Suprapubic skin (tissue), 4 donors: ENCODE results near the gene HSD17B1. TPM values are rescaled to one million over a fixed set of nuclear protein-coding genes. Genes with fewer than 3 reads are reported as not detected.

Experiments used
- DNase-seq, 2 donors: peaks; one replicate each; pipeline ENCODE4 v3.0.0-alpha.2; 2019; ENCODE audit warnings: low spot score in 2 of 2
- H3K27ac ChIP-seq: fragments of 200-600 bp; sonication (generic); one replicate; pipeline ENCODE4 v1.5.1; 2019
- H3K27me3 ChIP-seq: fragments of 200-600 bp; sonication (generic); one replicate; pipeline ENCODE4 v1.5.1; 2019
- H3K36me3 ChIP-seq: fragments of 200-600 bp; sonication (generic); one replicate; pipeline ENCODE4 v1.5.1; 2019
- H3K4me1 ChIP-seq: fragments of 200-600 bp; sonication (generic); one replicate; pipeline ENCODE4 v1.5.1; 2019
- H3K4me3 ChIP-seq: fragments of 200-600 bp; sonication (generic); one replicate; pipeline ENCODE4 v1.5.1; 2019; ENCODE audit warnings: mild to moderate bottlenecking
- H3K9me3 ChIP-seq: fragments of 200-600 bp; sonication (generic); one replicate; pipeline ENCODE4 v1.5.1; 2019
- CTCF ChIP-seq, 2 donors: fragments of 200-600 bp in 1 of 2; fragments of 450-650 bp in 1 of 2; sonication (generic) in 1 of 2; IDR thresholded peaks; one replicate each; pipeline ENCODE4 v1.5.1; 2016 to 2019; ENCODE audit warnings: antibody characterized with exemption in 2 of 2, mild to moderate bottlenecking in 1 of 2, moderate library complexity in 1 of 2
- EP300 ChIP-seq: sonication (generic); formaldehyde crosslinking; IDR thresholded peaks from one replicate; pipeline ENCODE4 v1.6.1; 2017; ENCODE audit warnings: antibody characterized with exemption
- POLR2A ChIP-seq, 2 donors: fragments of 450-650 bp; IDR thresholded peaks; one replicate each; pipeline ENCODE4 v1.6.1; 2017; ENCODE audit warnings: antibody characterized with exemption in 2 of 2, mild to moderate bottlenecking in 2 of 2, moderate library complexity in 2 of 2
- POLR2AphosphoS5 ChIP-seq, 3 donors: sonication (generic); formaldehyde crosslinking; IDR thresholded peaks; one replicate each; pipeline ENCODE4 v1.6.1; 2017; ENCODE audit warnings: antibody characterized with exemption in 3 of 3
- WGBS: methylation state at CpG from one replicate; pipeline ENCODE4 v1.1.5; 2018; 5-methylcytosine and 5-hydroxymethylcytosine counted together
- total RNA-seq, 4 donors: library from RNA; depleted of rRNA; stranded (reverse); fragments of >200 nt; gene quantifications; one replicate each; pipeline ENCODE4 v1.1.0, GENCODE V29; 2016

HSD17B1 gene
- total RNA-seq, 4 donors from 2014 or later = 1.2 to 8.8 (median 3.2) TPM

GRCh38 chr17:42525221-42525620, 27.5 kb upstream of the HSD17B1 start:
- no peaks in the 10 kb centered on the region for H3K9me3 ChIP-seq
- H3K36me3 ChIP-seq = peaks cover 22% of the 10 kb centered on the region
- no peak for TF ChIP-seq POLR2AphosphoS5 (IDR thresholded peaks at IDR 0.05)
- no peak for TF ChIP-seq EP300
- no peak for TF ChIP-seq POLR2A (IDR thresholded peaks at IDR 0.05)
- no peak for TF ChIP-seq CTCF (IDR thresholded peaks at IDR 0.05)
- DNase-seq = no peak
- H3K4me3 ChIP-seq = no peak overlapping the region
- H3K27ac ChIP-seq = no peak overlapping the region
- no peaks in the 10 kb centered on the region for H3K27me3 ChIP-seq
- peaks cover 51% of the 10 kb centered on the region for H3K4me1 ChIP-seq
- WGBS = 56% methylated on average over 2 of the region's 2 CpGs

- no peak for DNase-seq
- H3K4me3 ChIP-seq = no peak overlapping the region
- no peak overlapping the region for H3K27ac ChIP-seq
- no peaks in the 10 kb centered on the region for H3K27me3 ChIP-seq
- WGBS = 37% methylated on average over 6 of the region's 6 CpGs
- no peaks in the 10 kb centered on the region for H3K9me3 ChIP-seq
- peaks cover 51% of the 10 kb centered on the region for H3K4me1 ChIP-seq
- peaks cover 21% of the 10 kb centered on the region for H3K36me3 ChIP-seq
- TF ChIP-seq POLR2AphosphoS5 (IDR thresholded peaks at IDR 0.05) (no peak), CTCF (IDR thresholded peaks at IDR 0.05) (no peak), POLR2A (IDR thresholded peaks at IDR 0.05) (no peak), EP300 (no peak)
These were observed 26.7 kb upstream of the HSD17B1 start for GRCh38 chr17:42526031-42526444.

GRCh38 chr17:42527932-42528331, 24.8 kb upstream of the HSD17B1 start:
- 87% methylated on average over 6 of the region's 6 CpGs for WGBS
- peaks cover 45% of the 10 kb centered on the region for H3K4me1 ChIP-seq
- no peak overlapping the region for H3K27ac ChIP-seq
- H3K4me3 ChIP-seq = no peak overlapping the region
- H3K36me3 ChIP-seq = peaks cover 4% of the 10 kb centered on the region
- TF ChIP-seq EP300 (no peak), POLR2A (IDR thresholded peaks at IDR 0.05) (no peak), POLR2AphosphoS5 (IDR thresholded peaks at IDR 0.05) (no peak), CTCF (IDR thresholded peaks at IDR 0.05) (no peak)
- H3K27me3 ChIP-seq = no peaks in the 10 kb centered on the region
- H3K9me3 ChIP-seq = no peaks in the 10 kb centered on the region
- DNase-seq = no peak

- DNase-seq = no peak
- TF ChIP-seq CTCF (IDR thresholded peaks at IDR 0.05) = no peak
- TF ChIP-seq POLR2A (IDR thresholded peaks at IDR 0.05) = no peak
- no peak for TF ChIP-seq POLR2AphosphoS5 (IDR thresholded peaks at IDR 0.05)
- no peak for TF ChIP-seq EP300
- Histone ChIP-seq H3K9me3 (no peaks in the 10 kb centered on the region), H3K4me3 (no peak overlapping the region), H3K27ac (no peak overlapping the region), H3K4me1 (peaks cover 45% of the 10 kb centered on the region), H3K36me3 (no peaks in the 10 kb centered on the region), H3K27me3 (no peaks in the 10 kb centered on the region)
- WGBS = 35% methylated on average over 3 of the region's 3 CpGs
These were observed 23.7 kb upstream of the HSD17B1 start for GRCh38 chr17:42529061-42529460.

GRCh38 chr17:42530952-42531454, 21.7 kb upstream of the HSD17B1 start:
- Histone ChIP-seq H3K9me3 (no peaks in the 10 kb centered on the region), H3K4me1 (peaks cover 48% of the 10 kb centered on the region)

More at GRCh38 chr17:42530952-42531454, 21.7 kb upstream of the HSD17B1 start:
- TF ChIP-seq EP300 = no peak
- TF ChIP-seq POLR2AphosphoS5 (IDR thresholded peaks at IDR 0.05) = no peak
- Histone ChIP-seq H3K27me3 (no peaks in the 10 kb centered on the region), H3K36me3 (no peaks in the 10 kb centered on the region), H3K4me3 (no peak overlapping the region), H3K27ac (no peak overlapping the region)
- DNase-seq = no peak
- 88% methylated on average over 2 of the region's 2 CpGs for WGBS
